NCI-H526 (cell line): ENCODE measurements around the gene TEAD4.

Source experiments
- DNase-seq, 2 experiments: peaks; one replicate each; lab custom pipeline; 2025; lab: John Stamatoyannopoulos, UW

The TEAD4 gene

DNA sequence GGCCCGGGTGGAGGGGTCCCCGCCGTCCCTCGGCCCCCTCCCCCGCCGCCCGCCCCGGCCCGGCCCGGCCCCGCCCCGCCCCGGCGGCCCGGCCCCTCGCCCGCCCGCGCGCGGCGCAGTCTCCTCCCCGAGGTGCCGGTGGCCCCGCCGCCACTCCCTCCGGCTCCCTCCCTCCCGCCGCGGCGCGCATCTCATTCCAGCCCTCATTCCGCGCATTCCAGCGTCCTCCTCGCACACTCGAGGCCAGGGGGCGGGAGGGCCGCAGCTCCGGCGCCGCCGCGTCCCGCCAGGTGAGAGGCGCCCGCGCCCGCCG, at the start of gene TEAD4:
TEAD4 (plus strand) TSS at position 206 of the 313 bp plus-strand sequence.
- peak; percentile 50 to 91 for DNase-seq

DNA sequence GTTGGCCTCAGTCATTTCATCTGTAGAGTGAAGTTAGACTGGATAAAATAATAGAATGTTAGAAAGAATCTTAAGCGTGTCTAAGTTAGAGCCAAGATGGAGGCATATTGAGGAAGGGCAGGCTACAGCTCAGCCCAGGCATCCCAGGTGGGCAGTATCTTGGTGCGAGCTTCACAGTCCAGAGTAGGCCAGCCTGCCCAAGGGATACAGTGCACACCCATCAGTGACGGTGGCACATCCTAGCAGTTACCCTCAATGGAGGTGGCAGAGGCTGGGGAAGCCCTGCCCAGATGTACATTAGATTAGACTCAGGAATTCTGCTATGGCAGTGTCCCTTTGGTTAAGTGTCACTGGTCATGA, 47.0 kb upstream of the TEAD4 start:
- DNase-seq = no peak

DNA sequence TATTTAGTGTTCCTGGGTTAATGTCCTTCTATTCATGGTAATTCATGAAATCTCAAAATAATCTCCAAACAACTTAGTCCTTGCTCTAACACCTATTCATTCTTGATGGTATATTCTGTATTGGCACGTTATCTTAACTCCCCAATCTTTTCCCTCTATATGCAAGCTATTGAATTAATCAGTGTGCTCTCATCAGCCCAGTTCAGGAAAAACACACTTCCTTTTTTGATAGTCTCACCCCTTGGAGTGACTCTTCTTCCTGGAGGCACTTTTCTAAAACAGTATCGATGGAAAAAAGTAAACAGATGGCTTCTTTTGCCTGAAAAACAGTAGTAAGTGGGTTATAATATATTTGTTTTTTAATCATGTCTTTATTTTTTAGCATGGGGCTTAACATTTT, 39.9 kb upstream of the TEAD4 start:
- no peak for DNase-seq

DNA sequence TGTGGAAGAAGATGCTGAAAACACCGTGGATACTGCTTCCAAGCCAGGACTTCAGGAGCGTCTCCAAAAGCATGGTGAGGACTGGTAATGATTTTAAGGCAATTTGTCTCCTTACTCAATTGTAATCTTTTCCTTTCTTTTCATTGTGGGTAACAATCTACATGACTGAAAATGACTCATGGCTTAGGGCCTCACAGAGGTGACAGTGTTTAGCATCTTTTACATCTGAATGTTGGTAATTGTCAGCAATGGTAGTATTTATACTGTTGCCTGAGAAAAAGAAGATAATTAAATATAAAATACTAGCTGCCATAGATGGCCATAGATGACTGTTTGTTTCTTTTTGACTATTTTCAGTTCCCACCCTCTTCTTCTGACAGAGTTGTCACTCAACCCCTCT, 36.9 kb upstream of the TEAD4 start:
- DNase-seq = no peak

DNA sequence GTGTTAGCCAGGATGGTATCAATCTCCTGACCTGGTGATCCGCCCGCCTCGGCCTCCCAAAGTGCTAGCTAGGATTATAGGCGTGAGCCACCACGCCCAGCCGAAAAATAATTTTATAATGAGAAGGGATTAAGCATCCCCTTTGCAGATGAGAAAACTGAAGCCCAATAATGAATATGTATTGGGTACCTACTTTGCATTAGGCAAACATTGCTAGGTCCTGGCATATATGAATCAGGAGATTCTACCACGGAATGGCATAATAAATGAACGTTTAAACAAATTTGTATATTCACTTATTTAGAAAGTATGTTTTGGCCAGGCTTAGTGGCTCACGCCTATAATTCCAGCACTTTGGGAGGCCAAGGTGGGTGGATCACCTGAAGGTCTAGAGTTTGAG, 36.1 kb upstream of the TEAD4 start:
- peak in 1 of 2 experiments; percentile 3 for DNase-seq

DNA sequence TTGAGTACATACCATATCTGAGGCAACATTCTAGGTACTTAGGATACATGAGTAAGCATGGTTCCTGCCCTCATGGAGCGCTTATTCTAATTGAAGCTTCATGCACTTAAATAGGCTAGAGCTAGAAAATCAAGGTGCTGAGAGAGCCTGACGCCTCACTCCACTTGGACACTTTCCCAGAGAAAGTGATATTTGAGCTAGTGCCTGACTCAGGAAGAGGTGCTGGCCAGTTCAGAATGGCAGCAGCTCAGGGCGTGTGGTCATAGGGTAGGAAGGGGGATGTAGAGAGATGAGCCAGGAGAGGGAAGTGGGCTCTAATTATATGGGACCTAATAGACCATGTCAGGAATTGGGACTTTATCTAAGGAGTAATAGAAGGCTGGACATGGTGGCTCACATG, 35.2 kb upstream of the TEAD4 start:
- DNase-seq = no peak

DNA sequence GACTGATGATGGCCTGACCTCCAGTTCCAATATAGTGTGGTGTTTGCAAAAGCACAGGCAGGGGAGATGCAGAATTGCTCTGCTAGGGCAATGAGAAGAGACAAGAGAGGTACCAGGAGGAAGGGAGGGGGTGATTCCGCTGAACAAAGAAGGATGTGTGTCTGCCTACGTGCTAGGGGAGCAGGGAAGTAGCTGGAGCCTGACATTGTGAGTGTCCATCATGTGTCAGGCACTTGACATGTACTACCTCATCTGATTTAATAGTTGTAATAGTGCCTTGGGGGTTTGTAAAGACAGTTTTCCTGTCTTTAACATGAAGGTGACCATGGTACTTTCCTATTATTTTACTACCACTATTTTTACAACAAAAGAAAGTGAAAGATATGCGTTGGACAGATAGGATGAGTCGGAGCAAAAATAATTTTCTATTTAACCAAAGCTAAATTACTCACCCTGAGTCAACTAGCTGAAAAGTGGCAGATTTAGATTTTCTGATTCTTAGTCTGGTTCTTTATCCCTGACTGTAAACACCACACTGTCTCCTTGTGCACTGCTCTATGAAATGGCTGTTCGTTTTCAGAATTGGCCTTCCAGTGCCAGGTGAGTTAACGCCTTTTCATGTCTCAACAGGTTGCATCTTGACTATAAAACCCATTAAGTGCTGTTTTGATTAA, 33.7 kb upstream of the TEAD4 start:
- no peak for DNase-seq

DNA sequence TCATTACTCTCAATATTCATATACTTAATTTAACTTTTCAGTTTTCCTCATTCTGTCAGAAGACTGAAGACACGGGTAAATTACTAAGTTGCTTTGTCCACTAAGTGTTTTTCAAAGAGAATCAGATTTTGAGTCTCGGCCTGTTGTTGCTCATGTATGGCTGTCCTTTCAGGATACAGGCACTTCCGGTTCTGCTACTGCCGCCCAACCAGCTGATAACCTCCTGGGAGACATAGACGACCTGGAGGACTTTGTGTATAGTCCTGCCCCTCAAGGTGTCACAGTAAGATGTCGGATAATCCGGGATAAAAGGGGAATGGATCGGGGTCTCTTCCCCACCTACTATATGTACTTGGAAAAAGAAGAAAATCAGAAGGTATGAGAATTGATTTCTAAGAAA, 28.3 kb upstream of the TEAD4 start:
- DNase-seq = no peak

DNA sequence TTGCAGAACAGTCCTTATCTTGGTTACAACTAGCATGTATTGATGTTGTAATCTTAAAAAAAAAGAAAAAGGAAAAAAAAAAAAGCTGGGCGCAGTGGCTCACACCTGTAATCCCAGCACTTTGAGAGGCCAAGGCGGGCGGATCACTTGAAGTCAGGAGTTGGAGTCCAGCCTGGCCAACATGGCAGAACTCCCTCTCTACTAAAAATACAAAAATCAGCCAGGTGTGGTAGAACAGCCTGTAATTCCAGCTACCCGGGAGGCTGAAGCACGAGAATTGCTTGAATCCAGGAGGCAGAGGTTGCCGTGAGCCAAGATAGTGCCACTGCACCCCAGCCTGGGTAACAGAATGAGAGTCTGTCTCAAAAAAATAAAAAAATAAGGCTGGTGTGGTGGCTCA, 25.6 kb upstream of the TEAD4 start:
- DNase-seq = no peak

DNA sequence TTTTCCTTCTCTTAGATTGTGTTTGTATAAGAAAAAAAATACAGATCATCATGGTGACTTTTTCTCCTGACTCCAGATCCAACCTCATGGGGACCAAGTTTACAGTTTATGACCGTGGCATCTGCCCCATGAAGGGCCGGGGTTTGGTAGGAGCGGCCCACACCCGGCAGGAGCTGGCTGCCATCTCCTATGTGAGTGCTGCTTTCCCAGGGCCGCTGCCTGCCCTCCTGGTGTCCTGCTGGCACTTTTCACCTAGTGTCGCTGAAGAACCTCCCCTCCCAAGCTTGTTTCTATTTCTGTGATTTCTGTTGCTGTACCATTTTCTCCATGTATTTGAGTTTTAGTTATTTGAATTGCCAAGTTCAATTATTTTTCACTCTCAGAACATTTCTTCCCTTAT, 24.8 kb upstream of the TEAD4 start:
- no peak for DNase-seq

DNA sequence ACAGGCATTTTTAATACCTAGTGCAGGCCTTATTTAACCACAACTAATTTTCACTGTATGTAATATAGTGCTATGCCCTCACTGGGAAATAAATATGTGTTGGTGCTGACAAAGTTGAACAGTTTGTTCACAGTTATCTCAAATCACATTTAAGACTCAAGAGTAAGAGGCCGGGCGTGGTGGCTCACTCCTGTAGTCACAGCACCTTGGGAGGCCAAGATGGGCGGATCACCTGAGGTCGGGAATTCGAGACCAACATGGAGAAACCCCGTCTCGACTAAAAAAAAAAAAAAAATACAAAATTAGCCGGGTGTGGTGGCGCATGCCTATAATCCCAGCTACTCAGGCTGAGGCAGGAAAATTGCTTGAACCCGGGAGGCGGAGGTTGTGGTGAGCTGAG, 22.9 kb upstream of the TEAD4 start:
- no peak for DNase-seq

DNA sequence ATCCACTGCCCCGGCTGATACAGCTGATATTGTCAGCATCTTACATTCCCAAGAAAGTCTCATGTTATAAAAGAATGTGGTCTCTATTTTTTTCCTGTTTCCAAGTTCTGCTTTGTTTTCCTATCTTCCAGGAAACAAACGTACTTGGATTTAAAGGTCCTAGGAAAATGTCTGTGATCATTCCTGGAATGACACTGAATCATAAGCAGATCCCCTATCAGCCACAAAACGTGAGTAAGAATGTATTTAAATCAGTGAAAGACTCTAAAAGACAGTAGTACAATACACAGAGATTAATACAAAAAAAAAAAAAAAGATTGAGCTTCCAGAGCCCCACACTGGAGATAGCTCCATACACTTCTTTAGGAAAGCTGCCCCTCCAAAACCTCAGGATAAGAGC, 21.7 kb upstream of the TEAD4 start:
- no peak for DNase-seq

DNA sequence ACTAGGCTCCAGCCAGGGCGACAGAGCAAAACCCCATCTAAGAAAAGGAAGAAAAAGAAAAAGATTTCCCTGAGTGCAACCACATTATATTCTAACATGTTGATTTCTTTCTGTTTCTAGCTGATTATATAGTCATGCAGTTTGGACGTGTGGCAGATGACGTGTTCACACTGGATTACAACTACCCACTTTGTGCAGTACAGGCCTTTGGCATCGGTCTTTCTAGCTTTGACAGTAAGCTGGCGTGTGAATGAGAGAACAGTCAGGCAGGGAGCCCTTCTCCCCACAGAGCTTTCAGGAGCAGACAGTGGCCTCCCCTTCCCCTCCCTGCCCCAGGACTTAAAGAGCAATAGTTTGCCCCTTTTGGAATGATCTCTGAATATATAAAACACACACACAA, 20.0 kb upstream of the TEAD4 start:
- DNase-seq = no peak

DNA sequence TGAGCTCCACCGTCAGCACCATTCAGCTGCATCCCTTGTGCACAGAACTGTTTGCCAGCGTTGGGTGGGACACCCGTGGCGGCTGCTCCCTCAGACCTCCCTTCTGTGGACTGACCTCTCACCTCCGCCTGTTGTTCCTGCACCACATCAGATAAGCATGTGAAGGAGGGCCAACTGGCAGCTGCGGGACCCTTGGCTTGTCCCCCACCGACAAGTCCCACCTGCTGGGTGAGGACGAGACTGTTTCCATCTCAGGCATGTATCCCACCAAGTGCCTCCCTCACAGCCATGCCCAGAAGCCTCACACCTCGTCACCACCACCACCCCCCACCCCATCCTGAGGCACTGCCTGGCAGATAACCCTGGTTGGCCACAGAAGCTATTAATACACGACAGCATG, 18.6 kb upstream of the TEAD4 start:
- DNase-seq = no peak

DNA sequence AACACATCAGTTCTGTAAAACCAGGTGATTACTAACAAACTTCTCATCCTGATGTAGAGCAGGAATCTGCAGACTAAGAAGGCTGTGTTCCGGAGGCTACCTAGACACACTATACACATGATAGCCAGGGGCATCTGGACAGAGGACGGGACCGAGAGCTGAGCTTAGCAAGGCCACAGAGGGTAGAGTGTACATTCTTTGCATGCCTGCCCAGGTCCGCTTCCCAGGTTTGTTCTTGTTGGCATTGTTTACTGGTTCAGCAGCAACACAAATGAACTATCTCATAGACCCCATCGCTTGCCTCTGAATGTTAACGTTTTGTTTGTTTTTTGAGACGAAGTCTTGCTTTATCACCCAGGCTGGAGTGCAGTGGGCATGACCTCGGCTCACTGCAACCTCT, 17.7 kb upstream of the TEAD4 start:
- DNase-seq = no peak

DNA sequence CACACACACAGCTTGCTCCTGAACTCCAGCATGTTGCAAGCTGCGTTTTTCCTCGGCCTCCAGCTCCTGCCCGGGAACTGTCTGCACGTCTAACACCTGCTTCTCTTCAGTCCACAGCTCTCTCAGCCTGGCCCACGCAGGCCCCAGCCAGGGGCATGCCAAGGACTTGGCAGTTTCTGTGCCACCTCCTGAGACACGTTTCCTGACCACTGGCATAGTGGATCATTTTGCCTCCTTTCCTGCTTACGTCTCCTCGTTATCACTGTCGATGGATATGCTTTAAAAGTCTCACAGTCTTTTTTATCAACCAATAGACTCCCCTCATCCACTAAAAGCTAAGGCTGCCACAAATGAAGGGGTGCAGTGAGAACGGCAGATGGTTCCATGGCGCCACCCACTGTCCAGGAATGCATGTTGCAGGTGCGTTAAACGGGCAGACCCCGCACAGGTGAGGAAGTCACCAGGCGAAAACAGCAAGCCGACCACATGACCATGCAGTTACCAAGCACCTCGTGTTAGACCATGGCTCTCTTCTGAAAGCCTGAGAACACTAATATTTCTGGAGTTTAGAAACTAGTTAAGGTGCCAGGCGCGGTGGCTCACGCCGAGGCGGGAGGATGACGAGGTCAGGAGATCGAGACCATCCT, 14.7 kb upstream of the TEAD4 start:
- DNase-seq = peak; percentile 43 to 82

DNA sequence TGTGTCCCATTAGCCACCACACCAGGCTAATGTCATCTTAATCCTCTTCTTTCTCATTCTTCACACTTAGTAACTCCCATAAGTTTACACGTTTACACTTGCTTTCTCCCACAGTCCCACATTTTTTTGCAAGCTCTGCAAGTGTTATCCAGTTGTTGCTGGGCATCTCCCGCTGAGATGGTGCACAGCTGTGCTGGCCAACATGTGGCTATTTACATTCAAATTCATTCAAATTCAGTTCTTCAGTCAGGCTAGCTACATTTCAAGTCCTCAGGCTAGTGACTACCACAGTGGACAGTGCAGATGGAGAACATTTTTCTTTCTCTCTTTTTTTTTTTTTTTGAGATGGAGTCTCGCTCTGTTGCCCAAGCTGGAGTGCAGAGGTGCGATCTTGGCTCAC, 9.8 kb upstream of the TEAD4 start:
- DNase-seq = peak in 1 of 2 experiments; percentile 32

DNA sequence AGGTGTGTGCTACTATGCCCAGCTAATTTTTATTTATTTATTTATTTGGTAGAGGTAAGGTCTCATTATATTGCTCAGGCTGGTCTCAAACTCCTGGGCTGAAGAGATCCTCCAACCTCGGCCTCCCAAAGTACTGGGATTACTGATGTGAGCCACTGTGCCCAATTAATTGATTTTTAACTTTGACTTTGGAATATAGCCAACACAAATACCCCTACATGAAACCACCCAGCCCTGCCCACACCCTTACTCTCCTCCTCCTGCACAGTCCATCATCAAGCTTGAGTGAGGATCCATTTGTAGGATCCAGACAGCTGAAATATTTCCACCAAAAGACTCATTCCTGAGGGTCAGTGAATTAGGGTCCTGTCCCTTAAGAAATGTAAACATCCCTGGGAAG, 3.3 kb upstream of the TEAD4 start:
- DNase-seq = no peak

DNA sequence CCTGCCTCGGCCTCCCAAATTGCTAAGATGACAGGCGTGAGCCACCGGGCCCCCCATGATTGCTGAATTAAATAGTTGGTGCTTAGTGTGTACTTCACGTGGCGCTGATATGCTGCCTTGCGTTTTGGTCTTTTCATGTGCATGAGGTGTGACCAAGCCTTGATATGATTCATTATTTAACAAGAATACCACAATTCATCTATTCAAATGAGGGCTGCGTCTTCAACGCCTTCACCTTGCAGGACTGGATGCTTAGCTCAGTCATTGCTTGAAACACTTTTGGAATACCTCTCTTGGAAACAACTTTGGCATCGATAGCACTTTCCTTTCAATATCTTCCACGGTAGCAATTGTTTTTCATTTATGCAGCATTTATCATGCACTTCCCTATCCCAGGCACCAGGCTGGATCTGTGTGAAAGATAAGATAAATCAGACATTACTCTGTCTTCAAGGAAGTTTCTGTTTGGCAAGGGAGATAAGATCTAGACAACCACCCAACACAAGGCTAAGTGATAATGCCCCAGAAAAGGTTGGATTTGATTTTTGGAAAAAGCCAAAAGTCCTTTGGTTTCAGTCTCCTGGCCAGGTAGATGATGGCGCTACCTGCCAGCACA, 1.3 kb upstream of the TEAD4 start:
- peak in 1 of 2 experiments; percentile 45 for DNase-seq

DNA sequence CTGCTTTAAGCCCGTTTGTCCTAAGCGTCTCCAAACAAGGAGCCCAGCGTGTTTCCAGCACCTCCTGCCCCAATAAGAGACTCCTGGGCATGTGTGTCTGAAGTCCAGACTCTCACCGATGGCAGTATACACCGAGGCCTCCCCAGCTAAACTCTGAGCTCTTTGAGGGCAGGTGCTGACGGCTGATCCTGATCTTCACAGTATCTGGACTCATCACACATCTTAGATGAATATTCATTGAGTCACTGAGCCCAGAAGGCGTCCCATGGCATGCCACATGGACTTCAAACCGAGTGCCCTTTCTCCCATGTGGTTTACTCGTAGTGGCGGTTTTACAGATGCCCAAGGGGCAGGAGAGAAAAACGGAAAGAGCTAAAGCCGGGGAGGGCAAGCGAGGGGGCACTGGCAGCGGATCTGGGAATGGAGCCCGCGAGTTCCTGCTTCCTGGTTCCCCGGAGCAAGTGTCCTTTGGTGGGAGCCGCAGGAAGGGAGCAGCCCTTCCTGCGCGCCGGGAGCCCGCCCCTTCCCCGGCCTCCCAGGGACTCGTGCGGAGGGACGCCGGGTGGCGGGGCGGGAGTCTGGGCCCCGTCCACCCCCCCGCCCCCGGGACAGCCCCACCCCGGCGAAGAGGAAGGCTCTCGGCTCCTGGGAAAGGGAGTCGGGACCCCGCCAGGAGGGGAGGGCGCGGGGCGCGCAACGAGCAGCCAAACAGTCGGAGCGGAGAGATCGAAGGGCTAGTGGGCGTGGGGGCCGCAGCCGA, 585 bp upstream of the TEAD4 start:
- peak; percentile 63 to 87 for DNase-seq

DNA sequence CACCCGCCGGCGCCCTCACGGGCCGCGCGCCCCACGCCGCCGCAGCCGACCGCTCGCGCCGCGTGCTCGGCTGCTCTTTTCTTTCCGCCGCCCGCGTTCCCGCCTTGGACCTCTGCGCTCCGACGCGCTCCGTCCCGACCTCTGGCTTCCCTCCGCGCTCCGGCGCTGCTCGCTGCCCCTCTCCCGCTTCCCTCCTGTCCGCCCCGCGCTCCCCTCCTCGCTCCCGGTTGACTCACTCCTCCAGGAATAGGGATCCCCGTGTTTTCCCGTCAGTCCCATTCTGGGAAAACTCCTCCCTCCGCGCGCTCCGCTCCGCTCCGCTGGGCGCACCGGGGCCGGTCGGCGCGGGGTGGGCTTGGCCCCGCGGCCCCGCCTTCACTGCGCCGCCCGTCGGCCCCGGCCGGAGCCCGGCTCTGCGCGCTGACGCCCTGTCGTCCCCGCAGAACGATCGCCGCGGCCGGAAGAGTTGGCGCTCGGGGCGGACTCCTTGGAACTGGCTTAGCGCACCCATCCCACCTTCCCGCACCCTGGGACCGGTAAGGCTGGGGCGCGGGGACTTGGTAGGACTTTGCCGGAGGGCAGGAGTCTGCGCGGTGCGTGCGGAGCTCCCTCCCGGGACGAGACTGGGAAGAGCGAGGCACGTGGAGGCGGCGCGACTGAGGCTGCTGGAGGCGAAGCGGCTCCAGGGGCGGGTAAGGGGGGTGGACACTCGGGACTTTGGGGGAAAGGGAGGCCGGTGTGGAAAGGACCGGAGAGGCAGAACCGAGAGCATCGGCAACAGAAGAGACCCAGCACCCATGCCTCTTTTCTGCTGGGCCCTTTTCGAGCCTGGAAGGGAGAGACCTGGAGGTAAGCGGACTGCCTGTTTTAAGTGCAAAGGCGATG, 550 bp downstream of the TEAD4 start:
- DNase-seq = peak; percentile 62 to 83

DNA sequence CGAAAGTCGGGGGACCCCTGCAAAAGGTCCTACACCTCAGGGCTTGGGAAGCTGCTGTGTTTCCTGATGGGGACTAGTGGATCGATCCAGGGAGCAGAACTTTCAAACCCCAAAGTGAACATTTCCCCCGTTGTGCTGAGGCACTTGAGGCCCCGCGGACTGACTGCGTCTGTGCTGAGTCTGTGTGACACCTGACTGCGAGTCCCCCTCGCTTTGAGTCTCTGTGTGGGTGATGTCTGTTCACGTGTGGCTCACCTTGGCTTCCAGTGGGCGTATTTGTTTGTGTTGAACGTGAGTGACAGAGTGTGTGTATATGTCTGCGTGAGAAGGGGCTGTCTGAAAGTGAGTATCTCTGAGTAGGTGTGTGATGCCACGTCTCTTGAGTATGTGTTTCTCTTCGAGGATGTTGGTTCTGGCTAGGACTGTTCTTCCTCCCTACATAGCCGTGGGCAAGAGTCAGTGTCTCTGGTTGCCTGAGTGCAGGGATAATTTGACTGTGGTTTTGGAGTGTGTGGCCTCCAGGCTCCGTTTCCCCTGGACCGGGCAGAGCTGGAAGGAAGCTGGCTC, 1.3 kb downstream of the TEAD4 start:
- DNase-seq = peak; percentile 86 to 88
